ENCODE results near the gene SLC16A14. TPM values are rescaled to one million over a fixed set of nuclear protein-coding genes. Genes with fewer than 3 reads are reported as not detected.

SLC16A14 gene
- total RNA-seq, 2 donors from 2014 or later: 5.3 to 7.9 TPM

DNA sequence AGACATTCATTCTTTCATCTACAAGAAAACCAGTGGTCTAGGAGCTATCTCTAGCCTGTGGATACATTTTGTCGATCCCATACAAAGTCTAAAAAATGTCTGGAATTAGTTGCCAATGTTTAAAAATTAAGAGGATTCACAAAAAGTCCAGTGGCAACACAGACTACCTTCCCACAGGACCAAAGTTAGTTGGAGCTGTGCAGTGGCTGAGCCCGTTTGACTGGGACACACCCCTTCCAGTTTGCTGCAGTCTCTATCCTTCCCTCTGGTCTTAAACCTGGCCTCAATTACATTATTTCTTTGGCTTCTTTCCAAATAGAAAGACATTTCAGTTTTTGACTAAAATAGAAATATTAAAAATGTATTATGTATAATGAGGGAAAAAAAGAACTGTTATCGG, 18.6 kb downstream of the SLC16A14 start:
- Histone ChIP-seq H3K4me1 (no peaks in the 10 kb centered on the region), H3K27me3 (no peaks in the 10 kb centered on the region), H3K27ac (no peak overlapping the region), H3K9ac (ENCODE audit: low read depth in 2 of 2, low read length in 2 of 2) (no peak overlapping the region), H3K36me3 (no peaks in the 10 kb centered on the region), H3K4me3 (no peak overlapping the region), H3K9me3 (no peaks in the 10 kb centered on the region)
- intact Hi-C loops (cut with DNase I): no loop called here
- TF ChIP-seq, protein P1, sequence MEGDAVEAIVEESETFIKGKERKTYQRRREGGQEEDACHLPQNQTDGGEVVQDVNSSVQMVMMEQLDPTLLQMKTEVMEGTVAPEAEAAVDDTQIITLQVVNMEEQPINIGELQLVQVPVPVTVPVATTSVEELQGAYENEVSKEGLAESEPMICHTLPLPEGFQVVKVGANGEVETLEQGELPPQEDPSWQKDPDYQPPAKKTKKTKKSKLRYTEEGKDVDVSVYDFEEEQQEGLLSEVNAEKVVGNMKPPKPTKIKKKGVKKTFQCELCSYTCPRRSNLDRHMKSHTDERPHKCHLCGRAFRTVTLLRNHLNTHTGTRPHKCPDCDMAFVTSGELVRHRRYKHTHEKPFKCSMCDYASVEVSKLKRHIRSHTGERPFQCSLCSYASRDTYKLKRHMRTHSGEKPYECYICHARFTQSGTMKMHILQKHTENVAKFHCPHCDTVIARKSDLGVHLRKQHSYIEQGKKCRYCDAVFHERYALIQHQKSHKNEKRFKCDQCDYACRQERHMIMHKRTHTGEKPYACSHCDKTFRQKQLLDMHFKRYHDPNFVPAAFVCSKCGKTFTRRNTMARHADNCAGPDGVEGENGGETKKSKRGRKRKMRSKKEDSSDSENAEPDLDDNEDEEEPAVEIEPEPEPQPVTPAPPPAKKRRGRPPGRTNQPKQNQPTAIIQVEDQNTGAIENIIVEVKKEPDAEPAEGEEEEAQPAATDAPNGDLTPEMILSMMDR (IDR thresholded peaks at IDR 0.05): no peak
- no peak for DNase-seq

DNA sequence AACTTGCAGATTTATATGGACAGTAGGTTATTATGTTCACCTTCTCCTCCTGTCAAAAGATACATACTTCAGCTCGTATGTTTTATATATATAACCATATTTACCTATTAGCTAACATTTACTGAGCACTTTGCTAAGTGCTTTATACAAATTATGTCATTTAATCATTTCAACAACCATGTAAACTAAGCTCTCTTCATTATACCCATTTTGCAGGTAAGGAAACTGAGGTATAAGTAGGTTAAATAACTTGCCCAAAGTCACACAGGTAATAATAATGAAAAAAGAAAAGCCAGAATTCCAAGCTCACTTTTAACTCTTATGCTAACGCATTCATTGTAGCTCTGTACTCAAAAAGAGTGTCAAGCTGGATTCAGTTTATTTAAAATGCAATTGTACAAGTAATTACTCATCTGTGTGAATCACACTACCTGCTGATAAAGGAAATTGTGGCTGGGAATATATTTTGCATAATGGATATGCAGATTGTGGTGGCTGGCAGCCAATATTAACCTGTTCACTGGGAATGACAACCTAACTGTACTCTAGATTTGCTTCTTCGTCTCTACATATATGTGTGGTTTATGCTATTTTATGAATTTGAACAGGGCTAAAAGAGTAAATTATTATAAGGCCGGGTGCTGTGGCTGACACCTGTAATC, 20.6 kb downstream of the SLC16A14 start:
- TF ChIP-seq, protein P1 (IDR thresholded peaks at IDR 0.05): no peak

DNA sequence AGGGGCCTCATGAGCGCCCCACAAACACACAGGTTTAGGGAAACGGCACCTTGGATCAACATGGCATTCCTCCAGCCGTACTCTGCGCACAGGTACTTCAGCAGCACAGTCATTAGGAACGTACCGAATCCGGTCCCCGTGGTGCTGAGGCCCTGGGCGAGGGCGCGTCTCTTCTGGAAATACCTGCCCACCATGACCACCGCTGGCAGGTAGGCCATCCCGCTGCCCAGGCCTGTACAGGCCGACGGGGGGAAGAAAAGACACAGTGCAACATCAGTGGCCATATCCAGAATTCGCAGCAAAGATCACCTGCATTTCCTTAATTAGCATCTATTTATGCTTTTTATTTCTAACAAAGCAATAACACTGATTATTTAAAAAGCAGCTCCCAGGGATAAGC, 22.2 kb downstream of the SLC16A14 start:
- no peaks in the 10 kb centered on the region for H3K4me1 ChIP-seq
- intact Hi-C loops (cut with DNase I): no loop called here
- H3K36me3 ChIP-seq: no peaks in the 10 kb centered on the region
- DNase-seq: no peak
- no peaks in the 10 kb centered on the region for H3K27me3 ChIP-seq
- TF ChIP-seq, protein P1 (IDR thresholded peaks at IDR 0.05): no peak
- H3K9me3 ChIP-seq: no peaks in the 10 kb centered on the region
- H3K4me3 ChIP-seq: no peak overlapping the region
- no peak overlapping the region for H3K9ac ChIP-seq (ENCODE audit: low read depth in 2 of 2, low read length in 2 of 2)
- no peak overlapping the region for H3K27ac ChIP-seq

More for the DNA sequence above, 20.6 kb downstream of the SLC16A14 start:
- Histone ChIP-seq H3K4me1 (no peaks in the 10 kb centered on the region), H3K9ac (ENCODE audit: low read depth in 2 of 2, low read length in 2 of 2) (no peak overlapping the region), H3K4me3 (no peak overlapping the region), H3K36me3 (no peaks in the 10 kb centered on the region), H3K9me3 (no peaks in the 10 kb centered on the region), H3K27me3 (no peaks in the 10 kb centered on the region), H3K27ac (no peak overlapping the region)
- intact Hi-C loops (cut with DNase I): no loop called here
- DNase-seq: no peak

DNA sequence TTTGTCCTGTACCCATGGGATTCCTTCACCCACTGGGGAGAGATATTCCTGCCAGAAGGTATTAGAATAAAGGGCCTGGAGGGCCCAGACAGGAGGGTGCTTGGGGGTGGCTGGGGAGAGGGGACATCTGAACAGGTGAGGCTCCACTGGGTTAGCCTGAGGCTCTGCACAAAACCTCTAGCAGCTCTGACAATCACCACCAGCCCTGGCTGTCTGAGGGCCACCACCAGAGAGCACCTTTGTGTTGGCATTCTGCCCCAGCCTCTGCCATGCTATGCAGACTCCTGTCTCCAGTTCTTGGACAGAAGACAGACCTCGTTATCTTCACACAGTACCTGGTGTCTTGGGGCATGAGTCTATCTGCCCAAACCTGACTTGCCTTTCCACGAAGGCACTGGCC, 25.3 kb downstream of the SLC16A14 start:
- H3K36me3 ChIP-seq: no peaks in the 10 kb centered on the region
- DNase-seq: no peak
- intact Hi-C loops (cut with DNase I): no loop called here
- H3K9me3 ChIP-seq: no peaks in the 10 kb centered on the region
- no peaks in the 10 kb centered on the region for H3K27me3 ChIP-seq
- TF ChIP-seq, protein P1 (IDR thresholded peaks at IDR 0.05): no peak
- H3K9ac ChIP-seq (ENCODE audit: low read depth in 2 of 2, low read length in 2 of 2): no peak overlapping the region
- no peak overlapping the region for H3K27ac ChIP-seq
- no peaks in the 10 kb centered on the region for H3K4me1 ChIP-seq
- no peak overlapping the region for H3K4me3 ChIP-seq

DNA sequence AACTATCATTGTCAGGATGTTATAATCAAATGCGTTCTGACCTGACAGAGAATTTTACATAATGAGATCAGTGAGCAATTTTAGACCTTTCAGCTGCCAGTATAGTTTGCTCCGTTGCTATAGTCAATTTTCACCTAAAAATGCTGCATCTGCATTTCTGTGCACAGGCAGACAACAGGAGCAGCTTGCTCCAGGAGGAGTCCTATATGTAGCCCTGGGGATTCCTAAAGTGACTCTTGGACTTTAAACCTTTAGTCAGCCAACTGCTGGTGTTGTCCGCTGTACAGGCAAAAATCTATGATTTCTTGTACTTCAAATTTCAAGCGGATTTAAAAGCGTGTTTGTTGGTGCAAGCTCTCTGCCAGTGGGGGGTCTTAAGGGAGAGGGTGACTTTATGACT, 25.7 kb downstream of the SLC16A14 start:
- Histone ChIP-seq H3K27me3 (no peaks in the 10 kb centered on the region), H3K9ac (ENCODE audit: low read depth in 2 of 2, low read length in 2 of 2) (no peak overlapping the region), H3K4me1 (no peaks in the 10 kb centered on the region), H3K27ac (no peak overlapping the region), H3K36me3 (no peaks in the 10 kb centered on the region), H3K4me3 (no peak overlapping the region), H3K9me3 (no peaks in the 10 kb centered on the region)
- intact Hi-C loops (cut with DNase I): no loop called here
- TF ChIP-seq, protein P1 (IDR thresholded peaks at IDR 0.05): no peak
- DNase-seq: no peak
